DMS53 (cell line): ENCODE measurements around the gene C1orf35.

Experiments
- DNase-seq: peaks from one replicate; lab custom pipeline; 2025; lab: John Stamatoyannopoulos, UW

The C1orf35 gene

GRCh38 chr1:228094432-228095016, 8.6 kb downstream of the C1orf35 start:
- no peak for DNase-seq

- peak; percentile 36 for DNase-seq
These were observed 9.8 kb downstream of the C1orf35 start for GRCh38 chr1:228093050-228093906.

GRCh38 chr1:228092342-228093049, 10.6 kb downstream of the C1orf35 start:
- no peak for DNase-seq

- no peak for DNase-seq
These were observed 12.0 kb downstream of the C1orf35 start for GRCh38 chr1:228091084-228091483.

GRCh38 chr1:228090613-228091081, 12.5 kb downstream of the C1orf35 start:
- DNase-seq, result peak; percentile 60

GRCh38 chr1:228089519-228090380, 13.4 kb downstream of the C1orf35 start:
- DNase-seq, result no peak

- no peak for DNase-seq
These were observed 14.3 kb downstream of the C1orf35 start for GRCh38 chr1:228088586-228089498.

- no peak for DNase-seq
These were observed 15.3 kb downstream of the C1orf35 start for GRCh38 chr1:228087771-228088251.

GRCh38 chr1:228085287-228085951, 17.7 kb downstream of the C1orf35 start:
- DNase-seq, result no peak

- DNase-seq, result no peak
These were observed 18.3 kb downstream of the C1orf35 start for GRCh38 chr1:228084797-228085196.

GRCh38 chr1:228084325-228084724, 18.8 kb downstream of the C1orf35 start:
- no peak for DNase-seq

GRCh38 chr1:228083871-228084278, 19.2 kb downstream of the C1orf35 start:
- peak; percentile 54 for DNase-seq

- peak; percentile 77 for DNase-seq
These were observed 19.9 kb downstream of the C1orf35 start for GRCh38 chr1:228082918-228083870.

- DNase-seq, result peak; percentile 97
These were observed 20.8 kb downstream of the C1orf35 start, which contains the start of gene ARF1 for GRCh38 chr1:228082214-228082917. ARF1 (plus strand) TSS chr1:228082708; CDS start chr1:228097115, 14,407 bp downstream.

- peak; percentile 64 for DNase-seq
These were observed 21.4 kb downstream of the C1orf35 start for GRCh38 chr1:228081578-228082213.

GRCh38 chr1:228081144-228081543, 22.0 kb downstream of the C1orf35 start:
- no peak for DNase-seq

- DNase-seq, result no peak
These were observed 23.4 kb downstream of the C1orf35 start for GRCh38 chr1:228079601-228080263.
